CD4-positive, alpha-beta T cell treated with Interleukin-2 at 100 ng/mL for 4 hours (primary cell): ENCODE measurements around the gene ZNF516.

Experiments used
- DNase-seq: peaks from one replicate; pipeline ENCODE4 v3.0.0-alpha.2; 2020; ENCODE audit warnings: low spot score

The ZNF516 gene

DNA sequence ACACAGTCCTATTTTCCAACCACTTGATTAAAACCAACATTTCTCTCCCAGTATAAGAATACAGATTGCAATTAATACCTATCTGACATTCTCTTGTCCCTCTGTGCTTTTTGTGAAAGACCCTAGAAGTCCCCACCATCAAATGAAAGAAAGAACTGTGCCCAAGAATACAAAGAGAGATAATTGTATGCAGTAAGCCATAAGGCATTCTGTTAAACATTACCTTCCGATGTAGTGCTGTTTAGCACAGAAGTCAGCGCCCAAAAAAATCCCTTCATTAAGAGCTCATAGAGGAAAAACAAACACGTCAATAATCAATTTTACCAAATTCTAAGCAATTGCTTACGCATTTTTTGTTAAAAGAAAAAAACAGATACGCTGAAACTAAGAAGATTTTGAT lies 41.1 kb downstream of the ZNF516 start:
- no peak for DNase-seq

DNA sequence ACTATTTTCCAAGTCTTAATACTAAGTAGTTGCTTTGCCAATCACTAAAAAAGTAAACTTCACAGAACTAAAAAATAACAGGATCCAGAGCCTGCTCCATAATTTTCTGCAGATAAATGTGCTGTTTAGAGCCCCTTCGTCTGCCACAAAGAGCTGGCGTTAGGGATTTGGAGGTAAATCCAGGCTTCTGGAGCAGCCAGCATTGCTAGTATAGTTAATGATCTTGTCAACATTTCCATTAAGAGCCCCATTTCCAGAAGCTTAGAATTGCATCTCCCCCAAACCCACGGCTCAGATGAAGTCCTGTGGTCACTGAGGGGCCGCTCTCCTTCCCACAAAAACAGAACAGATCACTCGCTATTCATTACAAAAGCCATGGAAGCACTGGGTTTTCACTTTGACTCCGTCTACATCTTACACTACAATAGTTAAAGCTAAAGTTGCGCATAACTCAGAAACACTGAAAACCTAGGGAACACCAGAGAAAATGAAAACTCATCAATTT lies 41.9 kb downstream of the ZNF516 start:
- no peak for DNase-seq

DNA sequence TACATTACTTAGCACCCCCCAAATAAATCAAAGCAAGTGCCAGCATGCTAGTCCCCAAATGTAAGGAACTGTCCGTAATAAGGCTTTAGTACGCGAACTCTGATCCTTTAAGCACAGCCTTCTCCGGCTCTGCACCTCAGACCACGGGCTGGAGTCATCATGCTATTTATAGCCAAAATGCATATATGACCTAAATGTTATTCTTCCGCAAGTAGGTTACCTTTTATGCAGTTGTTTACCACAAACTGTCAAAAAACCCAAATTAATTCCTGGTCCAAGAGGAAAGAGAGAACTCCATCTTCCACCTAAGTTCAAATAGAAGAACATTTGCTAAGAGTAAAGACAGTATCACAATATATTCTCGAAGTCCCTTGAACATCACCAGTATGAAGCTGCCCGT lies 42.7 kb downstream of the ZNF516 start:
- no peak for DNase-seq

DNA sequence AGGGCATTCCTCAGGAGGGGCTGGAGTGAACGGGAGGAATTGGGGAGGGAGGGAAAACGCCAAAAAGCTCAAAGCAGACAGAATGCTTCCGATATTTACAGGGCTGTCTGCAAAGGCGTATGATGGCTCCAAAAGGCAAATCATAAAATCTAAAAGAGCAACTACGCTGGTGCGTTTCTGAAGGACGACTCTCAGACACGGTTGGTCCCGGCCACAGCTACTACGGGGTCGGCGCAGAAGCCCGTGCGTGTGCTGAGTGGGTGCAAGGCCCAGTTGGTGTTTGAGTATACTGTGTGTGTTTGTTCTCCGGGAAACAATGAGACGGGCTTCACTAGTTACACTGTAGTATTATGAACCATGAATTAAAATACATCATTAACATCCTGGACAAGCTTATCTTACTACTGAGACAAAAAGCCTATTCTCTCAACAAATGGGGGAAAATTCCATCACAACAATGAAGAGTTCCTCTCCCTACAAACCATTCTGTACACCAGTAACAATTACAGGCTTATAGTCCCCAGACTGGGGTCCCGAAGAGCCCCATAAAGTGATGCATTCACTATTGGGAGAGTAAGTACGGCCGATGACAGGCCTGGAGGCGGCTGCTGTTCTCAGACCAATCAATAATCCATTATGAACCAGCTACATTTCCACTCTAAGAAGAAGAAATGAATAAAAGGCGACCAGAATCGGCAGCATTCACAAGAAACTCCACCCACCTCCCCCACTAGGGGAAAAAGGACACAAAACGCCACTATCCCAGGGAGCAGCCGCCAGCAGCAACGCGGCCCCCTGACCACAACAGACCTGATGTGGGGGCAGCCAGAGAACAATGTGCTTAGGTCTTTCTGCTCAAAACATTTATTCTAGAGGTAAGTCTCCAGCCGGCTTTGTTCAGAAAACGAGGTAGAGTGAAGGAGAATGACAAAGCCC lies 43.4 kb downstream of the ZNF516 start:
- no peak for DNase-seq

DNA sequence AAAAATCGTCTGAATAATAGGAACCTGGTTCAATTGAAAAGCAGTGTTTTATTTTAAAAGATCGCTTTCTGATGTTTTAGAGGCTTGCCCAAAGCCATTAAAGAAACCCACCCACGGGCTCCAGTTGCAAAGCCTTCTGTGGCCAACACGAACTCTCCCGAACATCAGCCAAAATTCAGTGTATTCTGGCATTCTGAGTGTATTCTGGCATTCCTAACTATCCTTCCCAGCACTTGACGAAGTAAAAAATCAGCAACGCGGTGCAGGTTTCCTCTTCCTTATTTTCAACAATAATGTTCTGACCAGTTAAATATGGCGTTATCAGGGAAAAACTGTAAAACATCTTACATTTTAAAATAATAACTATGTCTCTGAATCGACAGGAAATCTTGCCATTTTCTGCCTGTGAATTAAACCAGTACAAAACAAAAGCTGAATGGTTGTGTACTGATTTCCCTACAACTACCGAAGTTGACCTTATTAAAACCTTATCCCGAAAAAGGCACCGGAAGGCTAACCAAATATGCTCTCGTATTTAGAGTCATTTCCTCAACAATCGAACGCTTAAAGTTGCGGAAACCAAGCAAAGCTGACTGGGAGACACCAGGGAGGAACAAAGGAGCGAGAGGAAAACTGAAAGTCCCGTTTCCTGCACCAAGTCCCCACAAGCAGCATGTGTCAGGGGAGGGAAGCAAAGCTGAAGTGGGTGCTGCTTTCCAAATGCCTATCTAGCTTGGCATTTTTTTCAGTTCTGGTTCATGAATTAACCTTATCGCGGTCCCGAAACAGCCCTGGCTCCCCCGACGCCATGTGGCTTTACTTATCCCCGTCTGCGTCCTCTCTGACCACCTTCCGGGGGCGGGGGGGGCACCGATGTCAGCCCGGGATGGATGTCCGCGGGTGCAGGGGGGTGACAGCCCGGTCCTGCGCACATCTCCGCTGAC lies 44.3 kb downstream of the ZNF516 start:
- DNase-seq = no peak

DNA sequence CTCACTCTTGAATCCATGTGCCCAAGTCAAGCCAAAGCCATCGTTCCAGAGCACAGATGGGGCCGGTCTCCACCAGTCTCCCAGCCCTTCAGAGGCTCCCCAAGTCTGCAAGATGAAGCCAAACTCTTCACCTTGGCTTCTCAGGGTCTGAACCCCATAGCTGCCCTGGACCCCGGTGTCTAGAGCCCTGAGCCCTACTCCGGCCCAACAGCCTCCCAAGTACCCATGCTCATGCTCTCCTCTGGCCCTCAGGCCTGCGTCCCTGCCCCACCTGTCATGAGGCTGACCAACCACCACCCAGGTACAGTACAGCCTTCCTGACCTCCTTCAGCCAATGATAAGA lies 46.0 kb downstream of the ZNF516 start:
- DNase-seq = no peak

DNA sequence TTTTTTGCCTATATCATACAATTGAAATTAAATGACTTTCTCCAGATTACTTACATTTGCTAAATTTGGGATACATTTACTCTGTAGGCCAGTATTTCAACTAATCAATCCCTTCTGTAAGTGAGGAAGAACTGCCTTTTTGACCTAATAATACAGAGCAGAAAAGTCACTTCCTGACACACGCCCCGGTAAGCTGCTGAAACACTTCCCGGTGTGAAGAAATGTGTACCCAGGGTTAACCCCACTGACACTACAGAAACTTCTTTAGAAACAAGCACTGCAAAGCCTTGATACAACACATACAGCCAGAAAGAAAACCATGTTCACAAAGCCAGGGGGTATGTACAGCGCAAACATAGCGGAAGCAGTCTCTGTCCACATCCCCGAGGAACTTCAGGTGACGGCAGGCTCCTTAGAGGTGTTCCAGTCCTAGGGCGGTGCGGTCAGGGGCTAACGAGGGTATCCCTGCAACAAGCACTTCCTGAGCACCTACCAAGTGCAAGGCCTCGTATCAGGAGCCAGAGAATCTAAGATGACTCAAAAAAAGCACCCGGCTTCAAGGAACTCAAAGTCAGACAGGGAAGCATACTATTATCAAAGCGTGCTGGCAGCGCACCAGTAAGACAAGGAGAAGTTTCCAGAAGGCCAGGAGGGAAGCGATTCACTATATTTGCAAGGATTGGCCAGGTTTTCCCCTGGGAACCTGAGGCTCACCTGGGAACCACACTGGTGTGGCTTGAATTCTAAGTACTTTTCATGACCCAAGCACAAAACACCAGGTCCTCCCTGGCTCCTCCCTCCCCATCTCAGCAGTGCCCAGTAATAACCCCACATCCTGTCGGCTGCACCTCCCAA lies 46.6 kb downstream of the ZNF516 start:
- DNase-seq = no peak

DNA sequence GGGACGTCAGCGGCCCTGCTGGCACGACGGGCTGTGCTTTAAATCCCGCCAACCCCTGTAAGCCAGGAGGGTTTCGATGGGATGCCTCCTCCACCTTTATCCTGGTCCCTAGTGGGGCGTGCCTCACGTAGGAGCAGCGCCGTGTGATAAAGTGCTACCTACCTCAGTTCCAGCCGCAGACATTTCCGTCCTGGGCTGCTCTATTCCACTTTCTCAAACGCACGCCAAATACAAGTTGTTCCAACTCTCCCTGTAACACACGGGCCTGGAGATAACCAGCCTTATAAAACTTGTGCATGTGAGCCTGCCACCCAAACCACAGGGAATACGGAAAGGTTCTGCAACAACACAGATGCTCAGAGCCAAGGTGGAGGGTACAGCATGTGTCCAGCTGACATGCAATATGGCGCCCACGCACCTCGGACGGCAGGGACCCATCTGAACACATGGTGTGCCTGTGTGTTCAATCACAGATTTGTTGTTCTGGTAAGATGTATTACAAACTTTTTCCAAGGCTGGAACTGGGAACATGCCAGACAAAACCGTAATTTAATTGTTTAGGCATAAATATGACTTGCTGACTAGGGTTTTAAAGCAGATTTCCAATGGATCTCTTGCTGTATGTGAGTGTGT lies 47.7 kb downstream of the ZNF516 start:
- no peak for DNase-seq

DNA sequence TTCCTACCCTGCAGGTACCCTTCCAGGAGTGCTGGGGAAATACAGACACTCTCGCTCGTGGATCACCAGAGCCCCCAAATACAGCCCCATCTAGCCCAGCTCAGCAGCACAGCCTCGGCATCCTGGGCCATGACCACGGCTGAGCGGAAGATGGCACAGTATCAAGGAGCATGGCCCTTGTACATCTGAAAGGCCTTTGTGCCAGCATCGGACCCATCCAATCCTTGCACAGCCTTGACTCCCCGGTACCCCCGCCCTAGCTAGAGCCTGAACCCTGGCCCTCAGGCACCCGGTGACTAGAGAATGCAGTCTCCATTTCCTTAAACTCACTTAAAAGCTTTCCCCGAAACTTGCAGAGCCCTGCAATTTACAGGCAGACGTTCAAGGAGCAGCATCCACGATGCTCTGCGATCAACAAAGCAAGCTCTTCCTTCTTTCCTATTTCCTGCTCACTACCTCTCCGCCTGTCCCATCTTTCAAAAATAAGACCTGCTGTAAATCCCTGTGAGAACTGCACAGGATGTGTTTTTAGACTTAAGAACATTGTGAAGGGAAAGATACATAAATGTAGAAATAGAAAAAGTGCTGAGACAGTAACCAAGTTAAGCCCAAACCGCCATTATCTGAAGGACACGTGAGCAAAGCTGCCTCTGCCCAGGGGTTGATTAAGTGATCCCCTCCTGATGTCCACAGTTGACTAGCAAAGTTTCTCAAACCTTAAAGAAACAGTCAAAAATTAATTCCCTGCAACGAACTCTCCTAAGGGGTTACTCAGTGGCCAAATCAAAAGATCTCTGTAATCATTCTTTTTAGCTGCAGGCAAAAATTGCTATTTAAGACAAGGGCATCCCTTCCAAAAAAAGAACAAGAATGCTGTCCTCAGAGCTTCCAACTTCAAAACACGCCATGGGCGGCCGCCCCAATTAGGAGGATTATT lies 48.5 kb downstream of the ZNF516 start:
- DNase-seq = no peak

DNA sequence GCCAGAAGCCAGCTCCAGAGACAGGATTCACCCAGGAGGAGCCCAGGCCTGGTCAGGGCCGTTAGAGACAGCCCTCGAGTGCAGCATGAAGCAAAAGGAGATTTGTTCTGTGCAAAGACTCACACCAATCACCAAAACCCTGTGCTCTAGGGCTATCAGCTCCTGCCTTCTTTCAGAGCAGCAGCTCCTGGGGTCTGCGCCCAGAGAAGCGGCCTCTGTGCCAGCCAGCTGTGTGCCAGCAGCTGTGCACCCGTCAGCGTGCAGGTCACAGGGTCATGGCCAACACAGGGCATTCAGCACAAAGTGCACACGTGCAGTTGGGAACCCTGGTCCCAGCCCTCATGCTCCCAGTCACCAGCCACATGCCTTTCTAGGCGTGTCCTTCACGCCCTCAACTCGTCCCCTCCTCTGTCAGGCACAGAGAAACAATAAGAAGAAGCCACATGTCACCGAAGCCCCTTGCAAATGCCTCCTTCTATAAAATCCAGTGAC lies 49.3 kb downstream of the ZNF516 start:
- no peak for DNase-seq

DNA sequence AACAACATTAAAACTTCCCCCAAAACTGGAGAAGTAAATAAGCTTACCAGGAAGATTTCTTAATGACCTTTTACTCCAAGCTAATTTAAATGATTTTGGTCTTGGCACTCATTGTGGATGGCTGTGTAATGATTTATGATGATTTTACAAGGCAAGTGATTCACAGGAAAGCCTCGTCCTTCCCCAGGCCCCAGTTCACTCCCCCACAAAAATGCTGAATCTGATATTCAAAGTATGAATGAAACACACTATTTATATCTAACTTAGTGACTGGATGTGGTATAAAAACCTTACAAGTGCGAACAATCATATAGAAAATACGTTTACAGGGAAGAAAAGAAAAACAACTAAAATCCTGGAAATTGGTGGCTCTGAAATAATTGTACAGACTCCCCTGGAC lies 49.8 kb downstream of the ZNF516 start:
- no peak for DNase-seq

DNA sequence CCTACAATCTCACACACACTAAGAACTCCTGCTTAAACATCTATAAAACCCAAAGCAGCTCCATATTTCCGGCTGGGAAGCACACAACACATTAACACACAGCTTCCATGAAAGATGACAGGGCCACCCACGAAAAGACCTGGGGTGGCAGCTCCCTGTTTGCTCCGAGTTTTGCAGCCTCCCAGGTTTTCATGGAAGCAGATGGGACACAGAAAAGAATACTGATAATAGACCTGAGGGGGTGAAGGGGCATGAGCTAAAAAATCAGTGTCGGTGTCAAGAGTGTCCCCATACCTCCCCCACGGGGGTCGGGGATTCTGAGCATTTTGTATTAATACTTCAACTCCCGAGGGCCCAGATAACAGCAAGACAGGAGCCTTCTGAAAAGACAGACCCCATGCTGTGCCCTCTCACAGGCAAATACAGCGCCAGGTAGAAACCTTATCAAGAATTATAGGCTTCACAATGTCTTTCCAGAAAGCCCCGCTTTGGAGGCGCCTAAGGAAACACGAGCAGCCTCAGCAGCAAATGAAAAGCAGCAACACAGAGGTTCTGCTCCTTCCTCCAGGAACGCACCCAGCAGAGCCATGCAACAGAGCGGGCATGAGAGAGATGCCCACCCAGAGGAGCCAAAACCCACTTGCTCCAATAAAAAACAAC lies 50.5 kb downstream of the ZNF516 start:
- DNase-seq = no peak

DNA sequence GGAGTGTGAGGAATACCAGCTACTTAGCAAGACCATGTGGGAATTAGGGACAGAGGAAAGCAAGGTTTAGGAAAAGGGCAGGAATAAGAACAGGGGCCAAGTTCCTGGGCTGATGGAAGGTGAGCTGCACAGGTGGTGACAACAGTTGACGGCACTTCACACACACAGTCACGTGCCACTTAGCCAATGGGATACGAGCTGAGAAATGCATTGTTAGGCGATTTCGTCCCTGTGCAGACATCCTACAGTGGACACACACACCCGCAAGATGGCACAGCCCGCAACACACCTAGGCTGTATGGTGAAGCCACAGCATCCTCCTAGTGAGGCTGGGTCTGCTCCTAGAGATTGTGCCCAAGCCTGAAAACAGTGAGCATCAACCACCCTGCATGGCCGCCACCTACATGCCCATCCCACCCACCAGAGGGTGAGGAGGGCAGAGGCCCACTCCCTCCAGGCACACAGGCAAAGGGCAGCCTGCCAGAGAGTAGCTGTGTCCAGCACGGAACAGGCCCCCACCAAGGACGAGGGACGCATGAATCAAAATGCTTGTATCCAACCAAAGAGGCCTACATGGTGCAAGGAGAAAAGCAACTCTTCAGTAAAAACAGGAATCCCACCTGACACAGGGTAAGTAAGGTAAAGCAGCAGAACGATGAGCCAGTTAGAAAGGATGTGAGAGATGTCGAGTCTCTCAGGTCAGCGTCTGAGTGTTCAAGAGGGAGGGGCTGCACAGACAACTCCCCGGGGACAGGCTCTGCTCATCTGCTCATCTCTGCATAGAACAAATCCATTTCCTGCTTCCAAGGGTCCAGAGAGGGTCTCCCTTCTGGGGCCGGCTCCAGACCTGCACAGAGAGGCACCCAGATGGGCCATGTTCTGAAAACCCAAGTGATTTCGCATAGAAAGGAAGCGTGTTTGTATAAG lies 51.3 kb downstream of the ZNF516 start:
- DNase-seq = no peak

DNA sequence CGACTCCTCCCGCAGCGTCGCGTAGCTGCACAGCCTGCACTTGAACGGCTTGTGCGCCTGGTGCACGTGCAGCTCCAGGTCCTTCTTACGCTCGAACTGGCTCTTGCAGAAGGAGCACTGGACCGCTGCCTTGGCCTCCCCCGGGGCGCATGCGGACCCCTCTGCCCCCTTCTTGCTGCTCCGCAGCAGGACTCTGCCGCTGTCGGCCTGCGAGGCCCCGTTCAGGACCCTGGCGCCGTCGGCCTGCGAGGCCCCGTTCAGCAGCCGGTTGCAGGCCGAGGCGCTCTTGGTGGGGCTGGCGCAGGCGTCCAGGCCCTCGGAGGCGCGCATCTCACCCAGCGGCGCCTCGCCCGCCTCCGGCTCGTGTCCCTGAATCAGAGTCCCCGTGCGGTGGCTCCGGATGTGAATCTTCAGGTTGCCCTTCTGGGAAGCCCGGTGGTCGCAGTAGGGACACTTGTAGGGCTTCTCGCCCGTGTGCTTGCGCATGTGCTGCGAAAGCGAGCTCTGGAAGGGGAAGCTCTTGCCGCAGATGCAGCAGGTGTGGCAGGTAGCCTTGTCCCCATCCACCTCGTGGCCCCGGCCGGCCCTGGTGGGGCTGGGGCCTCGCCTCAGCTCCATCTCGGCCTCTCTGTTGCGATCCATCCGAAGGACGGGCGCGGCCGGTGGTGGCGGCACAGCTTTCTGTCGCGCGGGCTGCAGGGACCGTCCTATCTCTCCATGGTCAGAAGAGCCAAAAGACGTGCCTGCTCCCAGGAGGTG lies 52.5 kb downstream of the ZNF516 start:
- DNase-seq = no peak

DNA sequence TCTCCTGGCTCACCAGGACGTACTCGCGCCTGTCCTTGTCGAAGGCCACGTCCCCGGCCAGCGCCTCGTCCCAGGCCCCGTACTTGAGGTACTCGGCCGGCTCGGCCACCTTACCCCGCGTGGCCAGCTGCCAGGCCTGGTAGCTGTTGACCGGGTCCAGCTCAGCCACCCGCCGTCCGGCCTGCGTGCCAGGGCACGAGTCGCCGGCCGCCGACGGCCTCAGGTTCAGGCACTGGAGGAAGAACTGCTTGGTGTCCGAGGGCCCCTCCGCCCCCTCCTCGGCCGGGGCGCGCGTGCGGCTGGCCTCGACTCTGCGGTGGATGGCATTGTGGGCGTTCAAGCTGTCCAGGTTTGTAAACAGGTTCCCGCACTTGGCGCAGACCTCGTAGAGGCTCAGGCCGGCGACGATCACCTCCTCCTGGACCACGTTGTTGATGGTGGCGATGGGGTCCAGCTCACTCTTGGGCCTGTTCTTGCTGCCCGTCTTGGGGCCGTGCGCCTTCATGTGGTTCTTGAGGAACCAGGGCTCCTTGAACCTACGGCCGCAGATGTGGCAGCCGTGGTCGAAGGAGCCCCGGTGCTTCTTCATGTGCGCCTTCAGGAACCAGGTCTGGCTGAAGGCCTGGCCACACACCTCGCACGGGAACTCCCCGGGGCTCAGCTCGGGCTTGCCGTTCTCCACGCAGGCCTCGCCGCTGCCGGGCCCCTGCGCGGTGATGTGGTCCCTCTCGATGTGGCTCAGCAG lies 53.2 kb downstream of the ZNF516 start:
- DNase-seq = no peak

DNA sequence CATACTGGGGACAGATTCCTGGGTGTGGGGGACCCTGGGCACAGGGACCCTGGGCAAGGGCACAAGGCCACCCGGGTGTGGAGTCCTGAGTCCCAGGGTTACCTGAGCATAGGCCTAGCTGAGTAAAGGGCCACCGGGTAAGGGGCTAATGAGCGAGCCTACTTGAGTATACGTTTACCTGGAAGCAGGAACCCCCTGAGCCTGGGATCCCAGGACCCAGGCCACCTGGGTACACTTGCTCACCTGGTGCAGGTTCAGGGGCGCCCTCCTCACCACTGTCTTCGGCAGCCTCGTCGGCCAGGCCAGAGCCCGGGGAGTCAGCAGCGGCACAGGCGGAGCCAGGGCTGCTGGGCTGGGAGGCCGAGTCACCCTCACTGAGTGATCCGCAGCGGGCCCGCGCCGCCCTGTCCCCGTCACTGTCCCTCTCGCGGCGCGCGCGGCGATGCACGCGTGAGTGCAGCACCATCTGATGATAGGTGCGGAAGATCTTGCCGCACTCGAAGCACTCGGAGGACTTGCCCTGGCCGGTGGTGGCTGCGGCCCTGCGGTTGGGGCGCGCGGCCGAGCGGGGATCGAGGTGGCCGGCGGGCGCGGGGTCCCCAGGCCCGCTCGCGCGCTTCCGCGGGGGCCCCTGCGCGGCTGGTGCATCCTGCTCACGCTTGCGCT lies 53.9 kb downstream of the ZNF516 start:
- no peak for DNase-seq
